H1 (cell line): ENCODE results near the gene ZNF556. TPM values are rescaled to one million over a fixed set of nuclear protein-coding genes. Genes with fewer than 3 reads are reported as not detected.

Source experiments
- CTCF ChIA-PET: fragments of 300-600 bp; sonication (Branson Sonifier 250); formaldehyde crosslinking; loops from one replicate; lab custom pipeline; 2021; ENCODE audit not compliant: partially characterized antibody; lab: Charles Lee
- POLR2A ChIA-PET: fragments of 300-600 bp; sonication (Branson Sonifier 250); formaldehyde crosslinking; loops from one replicate; lab custom pipeline; 2021; ENCODE audit warnings: inconsistent platforms; ENCODE audit not compliant: partially characterized antibody; lab: Charles Lee
- DNase-seq, 2 experiments: peaks; one replicate each; pipeline versions ENCODE4 v3.0.0 to v3.0.0-alpha.2; 2010 to 2022; ENCODE audit warnings: low spot score in 2 of 2, low read depth in 1 of 2, mixed read lengths in 1 of 2
- FAIRE-seq: peaks from 2 replicates; lab custom pipeline; 2011; peaks lifted over from hg19 to GRCh38; lab: Jason Lieb, UNC
- H2AFZ ChIP-seq: 2 replicates; pipeline ENCODE4 v1.8.1; 2012; ENCODE audit warnings: low read length, inconsistent platforms
- H2AK5ac ChIP-seq: 2 replicates; pipeline ENCODE4 v1.6.1; 2013; ENCODE audit warnings: low read depth, low read length
- H2BK120ac ChIP-seq: replicated peaks from 2 replicates; pipeline ENCODE3; 2013; ENCODE audit warnings: low read depth, low read length, inconsistent platforms
- H2BK12ac ChIP-seq: 2 replicates; pipeline ENCODE4 v1.6.1; 2013; ENCODE audit warnings: low read depth, low read length
- H2BK15ac ChIP-seq: 2 replicates; pipeline ENCODE4 v1.6.1; 2013; ENCODE audit warnings: low read length
- H2BK20ac ChIP-seq: 2 replicates; pipeline ENCODE4 v1.6.1; 2013; ENCODE audit warnings: low read length
- H2BK5ac ChIP-seq: 2 replicates; pipeline ENCODE4 v1.6.1; 2013; ENCODE audit warnings: low read depth, low read length
- H3K14ac ChIP-seq: 2 replicates; pipeline ENCODE4 v1.6.1; 2013; ENCODE audit warnings: inconsistent platforms; ENCODE audit not compliant: insufficient read length
- H3K18ac ChIP-seq: 2 replicates; pipeline ENCODE4 v1.6.1; 2013; ENCODE audit warnings: low read length; ENCODE audit errors: extremely low read depth
- H3K23ac ChIP-seq: 2 replicates; pipeline ENCODE4 v1.6.1; 2013; ENCODE audit warnings: inconsistent platforms; ENCODE audit not compliant: insufficient read length
- H3K23me2 ChIP-seq: 2 replicates; pipeline ENCODE4 v1.6.1; 2013; ENCODE audit warnings: low read depth, low read length
- H3K27ac ChIP-seq: 2 replicates; pipeline ENCODE4 v1.6.1; 2011; ENCODE audit warnings: low read depth, low read length, inconsistent platforms
- H3K27me3 ChIP-seq, 4 experiments: replicated peaks in 1 of 4; 1 replicate in 1 of 4; 2 replicates in 3 of 4; pipeline versions ENCODE4 v1.6.1 to v1.8.1; 2011 to 2013; ENCODE audit warnings: low read length in 3 of 4, mild to moderate bottlenecking in 3 of 4, inconsistent platforms in 2 of 4, mixed read lengths in 2 of 4, moderate library complexity in 1 of 4; ENCODE audit not compliant: control insufficient read depth in 3 of 4, insufficient read depth in 3 of 4; ENCODE audit errors: extremely low read depth in 1 of 4
- H3K36me3 ChIP-seq, 4 experiments: 2 replicates each; pipeline versions ENCODE4 v1.6.1 to v1.8.1; 2011 to 2013; ENCODE audit warnings: mild to moderate bottlenecking in 4 of 4, low read length in 3 of 4, moderate library complexity in 2 of 4, control low read depth in 1 of 4, inconsistent platforms in 1 of 4; ENCODE audit not compliant: insufficient read depth in 4 of 4, control insufficient read depth in 2 of 4
- H3K4ac ChIP-seq: replicated peaks from 2 replicates; pipeline ENCODE3; 2013; ENCODE audit warnings: low read length, low read depth, mixed read lengths, inconsistent platforms; ENCODE audit not compliant: insufficient read length
- H3K4me1 ChIP-seq, 4 experiments: replicated peaks in 1 of 4; 1 replicate in 1 of 4; 2 replicates in 3 of 4; pipeline versions ENCODE4 v1.6.1 to v1.8.1; 2011 to 2013; ENCODE audit warnings: low read length in 3 of 4, inconsistent platforms in 2 of 4, mixed read lengths in 1 of 4; ENCODE audit not compliant: insufficient read depth in 4 of 4, control insufficient read depth in 3 of 4
- H3K4me2 ChIP-seq, 2 experiments: 2 replicates each; pipeline versions ENCODE4 v1.6.1 to v1.8.1; 2011 to 2013; ENCODE audit warnings: low read depth in 2 of 2, low read length in 2 of 2, control low read depth in 1 of 2, inconsistent platforms in 1 of 2, mild to moderate bottlenecking in 1 of 2; ENCODE audit not compliant: insufficient read depth in 1 of 2
- H3K4me3 ChIP-seq, 4 experiments: fragments of 200-600, 300-600 bp in 1 of 4; sonication (generic), shearing (Covaris generic), sonication (Bioruptor Twin) in 1 of 4; 2 replicates each; pipeline versions ENCODE4 v1.5.1 to v1.8.1; 2011 to 2016; ENCODE audit warnings: low read length in 4 of 4, low read depth in 3 of 4, control low read depth in 2 of 4, inconsistent platforms in 2 of 4, mild to moderate bottlenecking in 2 of 4, mixed read lengths in 1 of 4, moderate library complexity in 1 of 4; ENCODE audit not compliant: insufficient read depth in 2 of 4; ENCODE audit errors: extremely low read depth in 1 of 4
- H3K56ac ChIP-seq: replicated peaks from 2 replicates; pipeline ENCODE3; 2013; ENCODE audit warnings: low read depth, mild to moderate bottlenecking, mixed read lengths, low read length, inconsistent platforms; ENCODE audit not compliant: insufficient read length
- H3K79me1 ChIP-seq: 2 replicates; pipeline ENCODE4 v1.6.1; 2013; ENCODE audit warnings: low read depth, low read length, control low read depth
- H3K79me2 ChIP-seq, 2 experiments: 2 replicates each; pipeline versions ENCODE4 v1.6.1 to v1.8.1; 2012 to 2013; ENCODE audit warnings: low read length in 2 of 2, mild to moderate bottlenecking in 2 of 2, inconsistent platforms in 1 of 2; ENCODE audit not compliant: insufficient read depth in 2 of 2, control insufficient read depth in 1 of 2
- H3K9ac ChIP-seq, 4 experiments: replicated peaks in 1 of 4; 1 replicate in 1 of 4; 2 replicates in 3 of 4; pipeline versions ENCODE4 v1.6.1 to v1.8.1; 2011 to 2013; ENCODE audit warnings: low read depth in 3 of 4, low read length in 3 of 4, control low read depth in 2 of 4, mild to moderate bottlenecking in 2 of 4, moderate library complexity in 2 of 4, inconsistent platforms in 1 of 4; ENCODE audit errors: extremely low read depth in 1 of 4
- H3K9me3 ChIP-seq, 2 experiments: 2 replicates each; pipeline versions ENCODE4 v1.6.1 to v1.8.1; 2012 to 2013; ENCODE audit warnings: mild to moderate bottlenecking in 2 of 2, moderate library complexity in 2 of 2, control low read depth in 1 of 2, inconsistent platforms in 1 of 2, low read depth in 1 of 2, low read length in 1 of 2, mixed read lengths in 1 of 2; ENCODE audit not compliant: insufficient read depth in 2 of 2
- H4K20me1 ChIP-seq, 2 experiments: replicated peaks in 1 of 2; 2 replicates each; pipeline versions ENCODE3 to v1.8.1; 2011 to 2013; ENCODE audit warnings: inconsistent platforms in 2 of 2, low read length in 2 of 2, mild to moderate bottlenecking in 1 of 2; ENCODE audit not compliant: insufficient read depth in 2 of 2, control insufficient read depth in 1 of 2
- H4K5ac ChIP-seq: 2 replicates; pipeline ENCODE4 v1.6.1; 2013; ENCODE audit warnings: low read length, low read depth, mixed read lengths, inconsistent platforms; ENCODE audit not compliant: insufficient read length
- H4K8ac ChIP-seq: 2 replicates; pipeline ENCODE4 v1.8.0; 2013; ENCODE audit warnings: mild to moderate bottlenecking, moderate library complexity, low read length, inconsistent platforms; ENCODE audit not compliant: insufficient read depth; ENCODE audit errors: extremely low read depth
- H4K91ac ChIP-seq: replicated peaks from 2 replicates; pipeline ENCODE3; 2013; ENCODE audit warnings: low read length, mixed read lengths, inconsistent platforms; ENCODE audit not compliant: insufficient read length
- USF2 ChIP-seq: IDR thresholded peaks from 2 replicates; pipeline ENCODE4 v1.6.1; 2011; ENCODE audit warnings: low read length, improper control_type of control experiment
- ZNF274 ChIP-seq: IDR thresholded peaks from 2 replicates; pipeline ENCODE4 v1.7.0; 2012; ENCODE audit warnings: low read length, borderline replicate concordance; ENCODE audit errors: extremely low read depth
- WGBS, 2 experiments: shearing (Covaris generic) in 1 of 2; methylation state at CpG; one replicate each; pipeline versions ENCODE4 v1.1.6 to v1.1.7; 2013 to 2015; ENCODE audit warnings: low lambda C conversion rate in 2 of 2, mixed read lengths in 2 of 2, inconsistent platforms in 1 of 2, low coverage in 1 of 2, missing lambda C conversion rate in 1 of 2; ENCODE audit not compliant: insufficient replicate concordance in 2 of 2, insufficient coverage in 1 of 2, insufficient read length in 1 of 2; ENCODE audit errors: extremely low coverage in 1 of 2, missing lambda C conversion rate in 1 of 2; 5-methylcytosine and 5-hydroxymethylcytosine counted together
- polyA plus RNA-seq, 7 experiments: library from polyadenylated mRNA; depleted of rRNA in 3 of 7; stranded (reverse) in 5 of 7; unstranded in 2 of 7; fragments of >200 nt in 5 of 7; fragments of 200-250 nt in 2 of 7; gene quantifications; 1 replicate in 5 of 7; 2 replicates in 1 of 7; 4 replicates in 1 of 7; pipeline versions ENCODE4 v1.2.1 to v1.2.3, GENCODE V29; 2011 to 2013; ENCODE audit warnings: missing spikeins in 2 of 7, mixed read lengths in 2 of 7
- total RNA-seq: library from RNA; stranded (reverse); fragmentation: NEBNext Ultra II Directional; extraction: Animal tissue kit (Norgen Biotek cat#: 25700); gene quantifications from 2 replicates; pipeline ENCODE4 v1.2.1, GENCODE V29; 2021

The ZNF556 gene
- total and polyA plus RNA-seq, 2 of the 8 experiments (the other 6 are each of a cell fraction or from before 2014, with no cell fraction given), result not detected

DNA sequence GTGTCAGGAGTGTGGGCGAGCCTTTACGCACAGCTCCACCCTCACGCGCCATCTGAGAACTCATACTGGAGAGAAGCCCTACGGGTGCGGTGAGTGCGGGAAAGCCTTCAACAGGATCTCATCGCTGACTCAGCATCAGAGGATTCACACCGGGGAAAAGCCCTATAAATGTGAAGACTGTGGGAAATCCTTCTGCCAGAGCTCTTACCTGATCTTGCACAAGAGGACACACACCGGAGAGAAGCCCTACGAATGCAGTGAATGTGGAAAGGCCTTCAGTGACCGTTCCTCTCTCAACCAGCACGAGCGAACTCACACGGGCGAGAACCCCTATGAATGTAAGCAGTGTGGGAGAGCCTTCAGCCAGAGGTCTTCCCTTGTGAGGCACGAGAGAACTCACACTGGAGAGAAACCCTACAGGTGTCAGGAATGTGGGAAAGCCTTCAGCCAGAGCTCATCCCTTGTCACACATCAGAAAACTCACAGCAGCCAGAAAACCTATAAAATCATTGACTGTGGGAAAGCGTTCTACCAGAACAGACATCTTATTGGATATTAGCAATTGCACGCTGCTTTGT, 32.8 kb upstream of the ZNF556 start:
- peaks cover 58 to 73% of the 10 kb centered on the region in 2 experiments for H3K9me3 ChIP-seq
- H2BK5ac ChIP-seq, result no peak overlapping the region
- no peak overlapping the region for H3K27ac ChIP-seq
- no peak overlapping the region for H3K4ac ChIP-seq
- no peak overlapping the region for H2BK15ac ChIP-seq
- no peaks in the 10 kb centered on the region for H3K23me2 ChIP-seq
- DNase-seq, result no peak
- H3K79me1 ChIP-seq, result no peaks in the 10 kb centered on the region
- H4K91ac ChIP-seq, result no peak overlapping the region
- H3K36me3 ChIP-seq, result peaks cover 5 to 43% (median 16%) of the 10 kb centered on the region in 4 experiments; a peak in 5 of 8 replicates
- ChIA-PET POLR2A (no interaction called here), CTCF (no interaction called here)
- H4K20me1 ChIP-seq, result no peaks in the 10 kb centered on the region
- H4K5ac ChIP-seq, result no peak overlapping the region
- H3K79me2 ChIP-seq, result no peaks in the 10 kb centered on the region
- no peak overlapping the region for H4K8ac ChIP-seq
- H2BK20ac ChIP-seq, result no peak overlapping the region
- no peak overlapping the region for H3K14ac ChIP-seq
- H2BK120ac ChIP-seq, result no peak overlapping the region
- no peak overlapping the region for H3K56ac ChIP-seq
- H3K23ac ChIP-seq, result no peak overlapping the region
- no peak overlapping the region for H2BK12ac ChIP-seq
- no peak overlapping the region for H2AFZ ChIP-seq
- no peak for FAIRE-seq
- WGBS, 2 experiments, result 91% methylated on average over 19 of the region's 19 CpGs; no CpG with 5 or more reads in 1 of the 2 experiments
- H3K4me1 ChIP-seq, result no peaks in the 10 kb centered on the region
- 0 out of 8 replicates have a peak overlapping the region, but pooled peaks of 1 of the 4 experiments have one; percentile 4 for H3K4me3 ChIP-seq
- H3K18ac ChIP-seq, result no peak overlapping the region
- no peaks in the 10 kb centered on the region for H3K27me3 ChIP-seq
- TF ChIP-seq USF2 (no peak), ZNF274 (peak; percentile 100)
- H3K9ac ChIP-seq, result no peak overlapping the region
- no peak overlapping the region for H3K4me2 ChIP-seq
- no peak overlapping the region for H2AK5ac ChIP-seq
